HT1080 (cell line): ENCODE results near the gene UMODL1. TPM values are rescaled to one million over a fixed set of nuclear protein-coding genes. Genes with fewer than 3 reads are reported as not detected.
"Not testable (repeated sequence)": the region's sequence is repeated elsewhere in the genome, so short reads cannot be mapped to it uniquely, and the experiment has no call there.

Source experiments
- DNase-seq: peaks from one replicate; pipeline ENCODE4 v3.0.0-alpha.2; 2015; ENCODE audit warnings: low read depth
- total RNA-seq: library from RNA; depleted of rRNA; stranded (reverse); fragments of >200 nt; shearing (Covaris generic); gene quantifications from 2 replicates; pipeline ENCODE4 v1.2.3, GENCODE V29; 2014

UMODL1 gene
- total RNA-seq, 1 experiment from 2014 or later, result not detected

DNA sequence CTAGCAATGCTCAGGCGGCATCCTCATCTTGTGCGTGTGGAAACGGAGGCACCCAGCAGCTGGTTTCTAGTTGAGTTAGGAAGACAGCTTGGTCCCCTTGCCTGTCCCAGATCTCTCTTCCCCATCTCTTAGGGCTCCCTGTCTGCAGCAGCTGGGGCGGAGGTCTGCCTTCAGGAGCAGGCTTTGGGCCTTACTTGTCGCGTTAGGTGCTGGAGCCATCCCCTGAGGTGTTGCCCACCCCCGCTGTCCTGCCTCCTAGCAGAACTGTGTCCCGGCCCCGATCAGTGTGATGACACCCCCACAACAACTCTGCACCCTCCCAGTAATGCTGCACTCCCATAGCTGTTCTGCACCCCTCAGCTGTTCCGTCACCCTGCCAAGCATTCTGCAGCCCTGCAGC, 40.7 kb downstream of the UMODL1 start:
- DNase-seq, result no peak

GRCh38 chr21:42112238-42112637, 41.1 kb downstream of the UMODL1 start:
- DNase-seq, result no peak

DNA sequence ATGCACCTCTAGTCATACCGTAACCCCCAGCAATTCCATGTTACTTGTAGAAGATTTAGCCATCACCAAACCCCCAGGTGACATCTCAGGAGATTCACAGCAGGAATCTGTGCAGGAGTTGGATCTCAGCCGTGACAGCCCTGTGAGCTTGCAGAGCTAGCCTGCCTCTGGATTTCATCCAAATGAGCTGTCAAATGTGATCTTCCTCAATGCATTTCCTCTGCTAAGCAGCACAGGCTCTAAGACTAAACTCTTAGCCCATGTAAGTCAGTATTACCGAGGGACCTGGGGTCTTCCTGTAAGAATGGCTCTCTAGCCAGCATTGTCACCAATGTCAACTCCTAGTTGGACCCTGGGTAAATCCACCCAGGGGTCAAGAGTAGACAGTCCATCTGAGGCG, 41.7 kb downstream of the UMODL1 start:
- no peak for DNase-seq

- DNase-seq, result no peak
Measured at GRCh38 chr21:42113926-42114409, 42.9 kb downstream of the UMODL1 start.

DNA sequence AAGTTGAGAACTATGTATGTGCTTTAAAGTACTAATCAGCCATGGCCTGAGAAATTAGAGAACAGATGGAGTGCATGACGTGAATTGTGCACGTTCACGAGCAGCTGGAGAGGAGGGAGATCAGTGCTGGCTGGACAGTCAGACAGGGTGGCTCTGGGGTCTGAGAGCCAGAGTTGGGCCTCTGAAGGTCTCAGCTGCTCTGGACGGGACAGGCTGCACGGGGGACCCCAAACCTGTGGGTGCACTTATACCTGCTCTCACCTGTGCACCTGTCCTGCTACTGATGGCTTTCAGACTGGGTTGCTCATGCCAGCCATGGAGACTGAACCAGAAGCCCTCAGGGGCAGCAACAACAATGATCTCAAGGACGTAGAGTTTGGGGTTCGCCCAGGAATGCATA, 43.5 kb downstream of the UMODL1 start:
- DNase-seq, result no peak

DNA sequence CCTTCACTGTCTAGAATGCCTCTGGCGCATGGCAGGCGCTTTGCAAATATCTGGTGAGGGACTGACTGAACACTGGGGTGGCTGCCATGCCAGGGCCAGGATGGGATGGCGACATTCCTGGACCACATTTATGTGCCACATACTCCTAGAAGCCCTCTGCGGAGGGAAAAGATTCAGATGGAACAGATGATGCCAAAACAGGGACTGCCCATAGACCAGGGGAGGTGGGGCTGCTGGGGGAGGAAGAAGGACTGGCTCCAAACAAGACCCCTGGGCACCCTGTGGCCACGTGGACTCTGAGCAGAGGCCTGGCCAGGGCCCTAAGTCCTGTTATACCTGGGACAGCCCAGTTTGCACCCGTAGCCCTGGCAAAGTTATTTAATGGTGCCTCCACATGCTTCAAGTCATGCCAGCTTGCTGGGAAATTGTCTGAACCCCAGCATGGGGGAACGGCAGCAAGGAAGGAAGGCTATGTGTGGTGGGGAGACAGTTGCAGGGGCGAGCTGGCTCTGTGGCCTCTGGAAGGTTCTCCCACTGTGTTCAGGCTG, 44.1 kb downstream of the UMODL1 start:
- DNase-seq, result no peak

DNA sequence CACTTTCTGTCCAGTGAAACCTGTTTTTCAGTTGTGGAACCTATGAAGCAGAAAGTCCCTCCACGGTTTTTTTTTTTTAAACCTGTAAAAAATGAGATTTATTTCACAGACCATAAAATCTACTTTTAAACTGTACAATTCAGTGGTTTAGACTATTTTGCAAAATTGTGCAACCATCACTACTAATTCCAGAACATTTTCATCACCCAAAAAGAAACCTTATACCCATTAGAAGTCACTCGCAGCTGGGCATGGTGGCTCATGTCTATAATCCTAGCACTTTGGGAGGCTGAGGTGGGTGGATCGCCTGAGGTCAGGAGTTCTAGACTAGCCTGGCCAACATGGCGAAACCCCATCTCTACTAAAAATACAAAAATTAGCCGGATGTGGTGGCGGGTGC, 45.4 kb downstream of the UMODL1 start:
- not testable (repeated sequence) for DNase-seq

- peak; percentile 73 for DNase-seq
Measured at GRCh38 chr21:42117229-42117966, 46.3 kb downstream of the UMODL1 start.

GRCh38 chr21:42117967-42118780, 47.1 kb downstream of the UMODL1 start:
- DNase-seq, result no peak

- DNase-seq, result peak; percentile 21
Measured at GRCh38 chr21:42118901-42119300, 47.8 kb downstream of the UMODL1 start.

DNA sequence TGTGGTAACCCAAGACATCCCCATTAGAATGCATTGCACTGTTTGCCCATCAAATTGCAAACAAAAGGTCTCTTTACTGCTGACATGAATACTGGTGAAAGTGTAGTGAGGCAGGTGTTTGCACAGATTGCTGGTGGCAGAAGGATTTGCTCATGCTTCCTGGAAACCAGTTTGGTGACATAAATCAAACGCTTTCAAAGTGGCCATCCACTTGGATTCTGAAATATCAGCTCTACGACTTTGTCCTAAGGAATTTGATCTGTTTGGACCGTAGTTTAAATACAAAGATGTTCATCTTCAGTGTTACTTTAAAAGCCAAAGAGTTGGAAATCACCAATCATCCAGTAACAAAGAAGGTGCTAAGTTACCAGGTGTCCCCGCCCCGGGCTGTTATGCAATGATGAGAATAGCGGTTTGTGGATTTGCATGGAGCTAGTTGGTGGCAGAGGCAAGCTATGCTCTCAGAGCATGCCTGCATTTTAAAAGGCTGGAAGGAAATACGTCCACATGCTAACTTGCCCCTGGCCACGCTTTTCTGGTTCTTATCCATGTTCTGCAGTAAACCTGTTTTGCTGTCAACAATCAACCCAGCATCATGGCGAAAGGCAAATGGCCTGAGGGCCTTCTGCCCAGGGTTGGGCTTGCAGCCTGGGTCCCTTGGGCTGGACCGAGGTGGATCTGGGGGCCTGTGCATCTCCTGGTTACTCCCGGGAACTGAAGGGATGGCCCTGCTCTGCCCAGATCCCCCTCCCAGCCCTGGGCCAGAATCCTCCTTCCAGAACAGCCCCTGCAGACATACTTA, 49.2 kb downstream of the UMODL1 start:
- no peak for DNase-seq

DNA sequence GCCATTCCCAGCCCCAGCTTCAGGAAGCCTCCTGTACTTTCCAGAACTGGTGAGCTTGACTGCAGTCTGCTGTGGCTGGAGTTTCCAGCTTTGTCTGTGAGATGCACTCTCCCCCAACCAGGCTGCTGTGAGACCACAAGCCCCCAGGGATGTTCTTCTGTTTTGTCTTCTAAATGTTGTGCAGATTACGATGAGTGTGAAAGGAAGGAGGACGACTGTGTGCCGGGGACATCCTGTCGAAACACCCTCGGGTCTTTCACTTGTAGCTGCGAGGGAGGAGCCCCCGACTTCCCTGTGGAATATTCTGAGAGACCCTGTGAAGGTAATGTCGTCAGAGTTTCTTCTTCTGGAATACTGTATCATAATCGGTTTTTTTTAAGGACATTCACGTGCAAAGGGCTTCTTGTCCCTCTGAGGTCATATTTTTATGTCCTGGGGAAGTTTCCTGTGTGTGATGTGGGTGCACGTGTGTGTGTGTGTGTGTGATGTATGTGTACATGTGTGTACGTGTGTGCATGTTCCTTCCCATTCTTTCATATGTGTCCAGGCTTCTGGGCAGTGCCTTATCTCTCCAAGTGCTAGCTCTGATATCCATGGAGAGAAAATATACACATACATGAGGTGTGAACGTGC, 49.9 kb downstream of the UMODL1 start:
- DNase-seq, result no peak

DNA sequence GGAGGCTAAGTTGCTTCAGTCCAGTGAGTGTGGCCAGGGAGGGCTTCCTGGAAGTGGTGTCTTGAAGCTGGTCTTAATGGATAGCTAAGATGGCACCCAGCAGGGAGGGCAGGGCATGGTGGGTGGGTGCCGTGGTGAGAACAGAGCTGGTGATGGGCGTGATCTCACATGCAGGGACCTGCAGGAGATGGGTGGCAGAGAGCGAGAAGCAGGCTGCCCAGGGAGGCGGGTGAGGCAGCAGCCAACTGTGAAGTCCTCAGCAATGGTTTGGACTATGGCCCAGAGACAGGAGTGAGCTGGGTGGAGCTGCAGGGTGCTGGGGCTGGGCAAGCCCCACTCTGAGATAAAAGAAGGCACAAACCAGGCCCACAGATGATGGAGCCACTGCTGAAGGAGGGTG, 50.7 kb downstream of the UMODL1 start:
- no peak for DNase-seq

GRCh38 chr21:42122398-42122797, 51.3 kb downstream of the UMODL1 start:
- DNase-seq, result no peak

GRCh38 chr21:42122808-42123207, 51.7 kb downstream of the UMODL1 start:
- no peak for DNase-seq

GRCh38 chr21:42123219-42123908, 52.2 kb downstream of the UMODL1 start:
- DNase-seq, result no peak

- no peak for DNase-seq
Measured at GRCh38 chr21:42124081-42124480, 53.0 kb downstream of the UMODL1 start.

- DNase-seq, result no peak
Measured at GRCh38 chr21:42124826-42125570, 53.9 kb downstream of the UMODL1 start.
